Mucosa of rectum (tissue), 2 donors: ENCODE results near the gene PNMA6E.

Source experiments
- H3K27ac ChIP-seq, 2 donors: one replicate each; pipeline ENCODE4 v1.7.0; 2013; ENCODE audit warnings: inconsistent platforms in 2 of 2, low read depth in 2 of 2, low read length in 2 of 2
- H3K27me3 ChIP-seq, 2 donors: one replicate each; pipeline ENCODE4 v1.7.0; 2013; ENCODE audit warnings: low read length in 2 of 2; ENCODE audit not compliant: control insufficient read depth in 2 of 2, insufficient read depth in 2 of 2
- H3K36me3 ChIP-seq, 2 donors: one replicate each; pipeline ENCODE4 v1.7.0; 2013; ENCODE audit warnings: low read length in 2 of 2; ENCODE audit not compliant: control insufficient read depth in 2 of 2, insufficient read depth in 2 of 2
- H3K4me1 ChIP-seq, 2 donors: one replicate each; pipeline ENCODE4 v1.7.0; 2013; ENCODE audit warnings: low read length in 2 of 2, mild to moderate bottlenecking in 1 of 2; ENCODE audit not compliant: control insufficient read depth in 2 of 2, insufficient read depth in 2 of 2
- H3K4me3 ChIP-seq, 2 donors: one replicate each; pipeline ENCODE4 v1.7.0; 2013; ENCODE audit warnings: low read length in 2 of 2
- H3K9ac ChIP-seq, 2 donors: one replicate each; pipeline ENCODE4 v1.7.0; 2013; ENCODE audit warnings: low read length in 2 of 2, low read depth in 1 of 2, mild to moderate bottlenecking in 1 of 2
- H3K9me3 ChIP-seq, 2 donors: one replicate each; pipeline ENCODE4 v1.7.0; 2013; ENCODE audit warnings: low read length in 2 of 2; ENCODE audit not compliant: control insufficient read depth in 2 of 2
- donor health status: healthy.
- donor health status: Normal muscosa, but diverticular disease.

PNMA6E gene

GRCh38 chrX:153353416-153353815, 47.7 kb downstream of the PNMA6E start:
- Histone ChIP-seq H3K4me1 (no peaks in the 10 kb centered on the region), H3K9me3 (no peaks in the 10 kb centered on the region), H3K9ac (no peak overlapping the region), H3K36me3 (peaks cover 0 to 5% of the 10 kb centered on the region in 2 donors), H3K27ac (no peak overlapping the region), H3K27me3 (no peaks in the 10 kb centered on the region), H3K4me3 (no peak overlapping the region)

DNA sequence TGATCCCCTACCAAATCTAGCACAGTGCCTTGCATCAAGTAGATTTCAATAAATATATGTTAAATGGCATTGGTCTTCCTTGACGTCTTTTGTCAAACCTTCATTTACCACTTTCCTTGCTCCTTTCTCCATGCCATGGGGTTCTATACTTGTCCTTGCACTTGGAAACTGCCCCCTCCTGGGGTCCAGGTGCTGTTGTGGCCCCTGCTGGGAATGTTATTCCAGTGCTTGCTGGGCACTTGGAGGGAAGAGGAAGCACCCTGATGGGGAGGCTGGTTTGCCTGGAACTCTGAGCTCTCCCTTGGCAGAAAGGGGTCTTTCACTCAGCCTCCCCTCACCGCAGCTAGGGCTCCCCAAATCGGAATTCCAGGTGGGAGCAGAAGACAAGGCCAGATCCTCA, 48.3 kb downstream of the PNMA6E start:
- Histone ChIP-seq H3K27ac (no peak overlapping the region), H3K36me3 (peaks cover 0 to 8% of the 10 kb centered on the region in 2 donors), H3K4me3 (no peak overlapping the region), H3K27me3 (no peaks in the 10 kb centered on the region), H3K9ac (no peak overlapping the region), H3K4me1 (no peaks in the 10 kb centered on the region), H3K9me3 (no peaks in the 10 kb centered on the region)

- Histone ChIP-seq H3K4me3 (no peak overlapping the region), H3K27ac (no peak overlapping the region), H3K4me1 (no peaks in the 10 kb centered on the region), H3K9ac (no peak overlapping the region), H3K27me3 (no peaks in the 10 kb centered on the region), H3K36me3 (peaks cover 0 to 11% of the 10 kb centered on the region in 2 donors), H3K9me3 (no peaks in the 10 kb centered on the region)
Observed at GRCh38 chrX:153351981-153352380, 49.2 kb downstream of the PNMA6E start.

- H3K9me3 ChIP-seq = no peaks in the 10 kb centered on the region
Observed at GRCh38 chrX:153349952-153350351, 51.2 kb downstream of the PNMA6E start.

DNA sequence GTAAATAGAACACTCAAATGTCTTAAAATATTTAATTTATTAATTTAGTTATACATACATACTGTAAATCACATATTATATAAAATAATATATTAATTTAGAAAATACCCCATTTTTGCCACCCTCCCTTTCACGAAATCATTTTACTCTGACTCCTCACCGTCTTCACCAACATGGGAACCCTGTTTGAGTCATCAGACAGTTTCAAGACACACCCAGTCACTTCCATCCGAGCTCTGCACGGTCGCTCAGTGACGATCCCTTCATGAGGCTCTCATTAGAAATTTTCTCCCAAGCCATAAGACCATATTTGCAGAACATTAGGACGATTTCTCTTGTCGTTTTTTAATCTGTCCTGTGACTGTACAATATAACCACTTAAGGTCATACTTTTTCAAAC, 52.7 kb downstream of the PNMA6E start:
- Histone ChIP-seq H3K4me3 (no peak overlapping the region), H3K27ac (no peak overlapping the region), H3K9me3 (no peaks in the 10 kb centered on the region), H3K27me3 (peaks cover 0 to 3% of the 10 kb centered on the region in 2 donors), H3K4me1 (no peaks in the 10 kb centered on the region), H3K9ac (no peak overlapping the region), H3K36me3 (peaks cover 3 to 17% of the 10 kb centered on the region in 2 donors)

More at GRCh38 chrX:153349952-153350351, 51.2 kb downstream of the PNMA6E start:
- Histone ChIP-seq H3K4me3 (no peak overlapping the region), H3K36me3 (peaks cover 3 to 13% of the 10 kb centered on the region in 2 donors), H3K27ac (no peak overlapping the region), H3K4me1 (no peaks in the 10 kb centered on the region), H3K27me3 (no peaks in the 10 kb centered on the region), H3K9ac (no peak overlapping the region)

DNA sequence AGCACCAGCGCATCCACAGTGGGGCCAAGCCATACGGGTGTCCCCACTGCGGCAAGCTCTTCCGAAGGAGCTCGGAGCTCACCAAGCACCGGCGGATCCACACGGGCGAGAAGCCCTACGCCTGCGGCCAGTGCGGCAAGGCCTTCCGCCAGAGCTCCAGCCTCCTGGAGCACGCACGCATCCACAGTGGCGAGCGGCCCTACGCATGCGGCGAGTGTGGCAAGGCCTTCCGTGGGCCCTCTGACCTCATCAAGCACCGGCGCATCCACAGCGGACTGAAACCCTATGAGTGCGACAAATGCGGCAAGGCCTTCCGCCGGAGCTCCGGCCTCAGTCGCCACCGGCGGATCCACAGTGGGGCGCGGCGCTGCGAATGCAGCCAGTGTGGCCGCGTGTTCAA, 53.6 kb downstream of the PNMA6E start:
- H3K4me3 ChIP-seq = no peak overlapping the region
- no peak overlapping the region for H3K9ac ChIP-seq
- no peaks in the 10 kb centered on the region for H3K4me1 ChIP-seq
- no peaks in the 10 kb centered on the region for H3K9me3 ChIP-seq
- peaks cover 0 to 3% of the 10 kb centered on the region in 2 donors for H3K27me3 ChIP-seq
- no peak overlapping the region for H3K27ac ChIP-seq
- peaks cover 3 to 17% of the 10 kb centered on the region in 2 donors for H3K36me3 ChIP-seq
